Fibroblast of pulmonary artery (primary cell): ENCODE measurements around the gene CYP3A5.

Source experiments
- DNase-seq: peaks from one replicate; pipeline ENCODE4 v3.0.0-alpha.2; 2010; ENCODE audit warnings: low read depth
- H3K4me3 ChIP-seq: replicated peaks from 2 replicates; pipeline ENCODE4 v1.5.1; 2011; ENCODE audit warnings: low read depth, mild to moderate bottlenecking, control low read depth, low read length, moderate library complexity
- CTCF ChIP-seq: IDR thresholded peaks from 2 replicates; pipeline ENCODE4 v1.5.1; 2011; ENCODE audit warnings: mild to moderate bottlenecking, control low read depth, low read length, inconsistent platforms; ENCODE audit errors: missing control alignments

CYP3A5 gene

GRCh38 chr7:99625321-99625720 is 54.5 kb downstream of the CYP3A5 start:
- no peak for TF ChIP-seq CTCF
- DNase-seq: no peak

GRCh38 chr7:99624484-99624883 is 55.3 kb downstream of the CYP3A5 start:
- no peak for TF ChIP-seq CTCF
- no peak overlapping the region for H3K4me3 ChIP-seq
- DNase-seq: no peak

More at GRCh38 chr7:99625321-99625720, 54.5 kb downstream of the CYP3A5 start:
- H3K4me3 ChIP-seq: no peak overlapping the region

- DNase-seq: no peak
- no peak for TF ChIP-seq CTCF
- no peak overlapping the region for H3K4me3 ChIP-seq
Measured at GRCh38 chr7:99623702-99624447, 55.9 kb downstream of the CYP3A5 start.

- DNase-seq: no peak
- TF ChIP-seq CTCF: no peak
- no peak overlapping the region for H3K4me3 ChIP-seq
Measured at GRCh38 chr7:99623091-99623693, 56.6 kb downstream of the CYP3A5 start.

GRCh38 chr7:99622596-99622995 is 57.2 kb downstream of the CYP3A5 start:
- no peak for TF ChIP-seq CTCF
- DNase-seq: no peak
- H3K4me3 ChIP-seq: no peak overlapping the region

- DNase-seq: no peak
- no peak for TF ChIP-seq CTCF
- no peak overlapping the region for H3K4me3 ChIP-seq
Measured at GRCh38 chr7:99621271-99621670, 58.5 kb downstream of the CYP3A5 start.
